AG04449 (cell line): ENCODE measurements around the gene ADGRF1.

Source experiments
- CTCF ChIA-PET: fragments of 350-600 bp; formaldehyde crosslinking; extraction: SDS; loops from one replicate; lab custom pipeline; 2021; ENCODE audit warnings: antibody characterized with exemption; lab: Yijun Ruan, JAX
- POLR2A ChIA-PET: fragments of 400-600, 350-600 bp; formaldehyde crosslinking; extraction: SDS; loops from one replicate; lab custom pipeline; 2020; ENCODE audit warnings: antibody characterized with exemption, inconsistent platforms; lab: Yijun Ruan, JAX
- DNase-seq: peaks from one replicate; pipeline ENCODE4 v3.0.0-alpha.2; 2010; ENCODE audit warnings: low read depth, low spot score
- H3K4me3 ChIP-seq: 2 replicates; pipeline ENCODE4 v1.5.1; 2011; ENCODE audit warnings: low read depth, mild to moderate bottlenecking, control low read depth, low read length
- CTCF ChIP-seq: IDR thresholded peaks from one replicate; pipeline ENCODE4 v1.5.1; 2011; ENCODE audit warnings: mild to moderate bottlenecking, moderate library complexity, low read length, control low read depth, inconsistent platforms; ENCODE audit not compliant: insufficient read depth; ENCODE audit errors: missing control alignments

ADGRF1 gene

GRCh38 chr6:47073125-47074110, 31.3 kb upstream of the ADGRF1 start:
- POLR2A ChIA-PET, result no interaction called here
- CTCF ChIA-PET, result interaction anchor here (0.8 kb wide), 1 partner anchor 26 kb away, joined by 3 read pairs; no protein-coding TSS in a partner anchor
- TF ChIP-seq CTCF, result no peak
- DNase-seq, result no peak
- H3K4me3 ChIP-seq, result no peak overlapping the region

GRCh38 chr6:47072667-47073066, 30.5 kb upstream of the ADGRF1 start:
- CTCF ChIA-PET, result interaction anchor here (0.8 kb wide), 1 partner anchor 25 kb away, joined by 3 read pairs; no protein-coding TSS in a partner anchor
- no peak for TF ChIP-seq CTCF
- POLR2A ChIA-PET, result interaction anchor here (0.5 kb wide), 1 partner anchor 828 kb away, joined by 3 read pairs; no protein-coding TSS in a partner anchor

GRCh38 chr6:47071681-47072080, 29.5 kb upstream of the ADGRF1 start:
- POLR2A ChIA-PET, result no interaction called here
- DNase-seq, result no peak
- H3K4me3 ChIP-seq, result no peak overlapping the region
- CTCF ChIA-PET, result no interaction called here
- TF ChIP-seq CTCF, result no peak

More at GRCh38 chr6:47072667-47073066, 30.5 kb upstream of the ADGRF1 start:
- DNase-seq, result no peak
- H3K4me3 ChIP-seq, result no peak overlapping the region

GRCh38 chr6:47070461-47070860, 28.3 kb upstream of the ADGRF1 start:
- ChIA-PET CTCF (interaction anchor here (1.2 kb wide), 1 partner anchor 24 kb away, joined by 3 read pairs; no protein-coding TSS in a partner anchor), POLR2A (no interaction called here)
- no peak for DNase-seq
- no peak overlapping the region for H3K4me3 ChIP-seq
- no peak for TF ChIP-seq CTCF

GRCh38 chr6:47069156-47069555, 27.0 kb upstream of the ADGRF1 start:
- CTCF ChIA-PET, result no interaction called here
- H3K4me3 ChIP-seq, result no peak overlapping the region
- no peak for DNase-seq
- POLR2A ChIA-PET, result no interaction called here
- no peak for TF ChIP-seq CTCF

GRCh38 chr6:47066418-47066817, 24.3 kb upstream of the ADGRF1 start:
- DNase-seq, result no peak

More at GRCh38 chr6:47066418-47066817, 24.3 kb upstream of the ADGRF1 start:
- no peak for TF ChIP-seq CTCF
- H3K4me3 ChIP-seq, result no peak overlapping the region
- ChIA-PET POLR2A (no interaction called here), CTCF (interaction anchor here (1.1 to 2.3 kb wide), 3 partner anchors 19 to 243 kb away, joined by 3 to 12 read pairs (median 7); partner anchors contain the start of gene TNFRSF21)
